ENCODE measurements around the gene ISLR.

The ISLR gene

DNA sequence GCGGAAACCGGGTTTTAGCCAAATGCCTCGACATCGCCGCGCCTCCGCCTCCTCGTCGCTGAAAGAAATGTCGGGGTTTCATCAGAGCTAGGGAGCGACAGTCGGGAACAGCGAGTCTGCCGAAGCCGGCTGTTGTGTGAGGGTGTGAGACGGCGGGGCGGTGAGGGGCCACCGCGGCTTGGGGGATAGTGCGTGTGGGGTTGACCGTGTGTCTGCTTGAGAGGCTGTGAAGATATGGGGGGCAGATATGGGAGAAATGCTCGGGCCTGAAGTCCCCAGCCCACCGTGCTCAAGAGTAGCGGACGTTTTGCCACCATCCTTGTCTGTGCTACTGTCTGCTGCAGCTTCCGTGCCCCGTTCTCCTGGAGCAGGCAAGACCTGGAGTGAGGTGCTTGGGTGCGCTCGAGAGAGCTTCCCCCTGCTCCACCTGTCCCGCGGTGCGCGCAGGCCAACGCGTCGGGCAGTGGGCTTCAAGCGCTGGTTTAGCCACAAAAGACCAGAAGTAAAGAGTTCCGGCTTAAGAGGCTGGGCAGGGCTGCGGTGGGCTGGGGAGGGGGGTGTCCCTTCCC is 43.8 kb upstream of the ISLR start:
- no peak for DNase-seq (ENCODE audit: low read depth, low spot score)
- H3K36me3 ChIP-seq (ENCODE audit: insufficient read depth, insufficient read length, low read length): no peaks in the 10 kb centered on the region
- H3K9me3 ChIP-seq (ENCODE audit: insufficient read depth, low read length): peaks cover 9% of the 10 kb centered on the region; the same call in 1 of the 2 replicates
- peak; percentile 12 for TF ChIP-seq SUZ12 (IDR thresholded peaks at IDR 0.05; ENCODE audit: extremely low read depth, insufficient read depth, insufficient read length)
- TF ChIP-seq YY1 (IDR thresholded peaks at IDR 0.05; ENCODE audit: insufficient read depth, insufficient read length): no peak
- no peak for TF ChIP-seq ZNF274 (IDR thresholded peaks at IDR 0.05; ENCODE audit: low read depth, low read length)
- H3K4me3 ChIP-seq (ENCODE audit: insufficient read length, low read depth): peak overlapping the region; percentile 31
- peak overlapping the region; percentile 78 for H3K9ac ChIP-seq (ENCODE audit: insufficient read length, low read depth)
- H3K27me3 ChIP-seq (ENCODE audit: insufficient read depth, insufficient read length): peaks cover 94% of the 10 kb centered on the region
- peaks cover 23% of the 10 kb centered on the region for H3K4me1 ChIP-seq (ENCODE audit: insufficient read depth, insufficient read length)

DNA sequence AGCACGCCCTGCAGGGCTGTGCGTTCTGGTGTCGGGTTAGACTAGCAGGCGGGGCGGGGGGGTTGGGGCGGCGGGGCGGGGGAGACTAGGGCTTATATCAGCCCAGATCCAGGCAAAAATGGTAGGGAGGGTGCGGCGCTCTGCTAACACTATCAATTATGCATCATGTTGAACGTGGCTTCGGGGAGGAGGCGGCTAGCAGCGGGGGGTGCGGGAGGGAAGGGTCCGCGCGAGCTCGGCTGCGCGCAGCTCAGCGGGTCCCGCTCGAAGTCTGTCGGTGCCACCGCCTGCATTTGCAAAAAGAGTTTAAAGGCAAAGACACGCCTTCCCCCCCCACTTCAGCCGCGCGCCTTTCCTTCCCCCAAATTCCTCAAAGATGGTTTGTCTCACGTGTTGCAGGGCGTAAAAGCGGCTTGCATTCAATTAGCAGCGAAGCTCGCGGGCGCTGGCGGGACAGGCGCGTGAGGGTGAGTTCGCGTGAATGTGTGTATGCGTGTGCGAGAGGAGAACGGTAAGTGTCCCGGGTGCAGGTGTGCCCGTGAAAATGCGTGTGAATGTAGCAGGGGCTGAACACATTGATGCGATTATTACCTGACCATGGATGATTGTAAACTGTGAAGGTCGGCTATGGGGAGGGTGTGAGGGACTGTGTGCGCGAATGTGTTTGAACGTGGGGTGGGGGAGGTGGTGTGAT is 43.2 kb upstream of the ISLR start, which contains the start of gene ISLR2:
Gene ISLR2, plus strand, starts transcription at position 432 of the 694 bp plus-strand sequence. CDS start 2,169 bp downstream, outside the sequence.
- TF ChIP-seq SUZ12 (IDR thresholded peaks at IDR 0.05; ENCODE audit: extremely low read depth, insufficient read depth, insufficient read length) (peak; percentile 3), ZNF274 (IDR thresholded peaks at IDR 0.05; ENCODE audit: low read depth, low read length) (no peak), YY1 (IDR thresholded peaks at IDR 0.05; ENCODE audit: insufficient read depth, insufficient read length) (no peak)
- H3K4me3 ChIP-seq (ENCODE audit: insufficient read length, low read depth): peak within 1 kb of the TSS; percentile 31

DNA sequence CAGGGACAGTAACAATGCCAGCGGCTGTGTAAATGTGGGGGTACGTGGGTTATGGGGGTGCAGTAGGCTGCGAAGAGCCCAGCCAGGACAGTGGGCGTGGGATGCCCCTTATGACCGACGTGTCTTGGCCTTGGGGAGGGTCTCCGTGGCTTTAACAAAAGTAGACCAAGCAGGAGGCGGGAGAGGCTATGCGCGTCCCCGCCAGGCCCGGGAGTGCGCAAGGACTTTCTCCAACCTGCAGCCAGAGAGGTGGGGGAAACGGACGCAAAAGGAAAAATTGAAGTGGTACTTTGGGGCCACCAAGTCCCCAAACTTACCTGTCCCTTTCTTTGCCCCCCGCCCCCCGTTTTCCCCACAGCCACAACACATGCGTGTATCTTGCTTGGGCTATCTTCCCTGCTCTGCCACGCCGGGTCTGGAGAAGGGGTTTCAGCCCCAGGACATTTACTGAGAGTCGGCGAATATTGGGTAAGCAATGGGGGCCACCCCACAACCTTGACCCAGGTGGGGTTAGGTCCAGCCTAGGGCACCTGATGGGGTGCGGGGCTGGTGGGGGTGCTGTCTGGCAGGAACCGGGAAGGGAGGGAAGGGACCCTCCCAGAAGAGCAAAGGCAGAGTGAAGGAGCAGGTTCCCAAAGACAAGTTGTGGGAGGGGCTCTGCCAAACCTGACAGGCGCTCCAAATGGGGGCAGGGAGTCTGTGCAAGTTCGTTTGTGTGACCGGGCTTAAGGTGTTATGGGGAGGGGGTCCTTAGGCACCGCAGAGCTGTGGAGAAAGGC is 42.5 kb upstream of the ISLR start:
- peaks cover 89% of the 10 kb centered on the region for H3K27me3 ChIP-seq (ENCODE audit: insufficient read depth, insufficient read length)
- no peak overlapping the region for H3K4me3 ChIP-seq (ENCODE audit: insufficient read length, low read depth)
- no peak for DNase-seq (ENCODE audit: low read depth, low spot score)
- peak; percentile 51 for TF ChIP-seq SUZ12 (IDR thresholded peaks at IDR 0.05; ENCODE audit: extremely low read depth, insufficient read depth, insufficient read length)
- TF ChIP-seq YY1 (IDR thresholded peaks at IDR 0.05; ENCODE audit: insufficient read depth, insufficient read length): no peak
- no peak for TF ChIP-seq ZNF274 (IDR thresholded peaks at IDR 0.05; ENCODE audit: low read depth, low read length)
- no peaks in the 10 kb centered on the region for H3K36me3 ChIP-seq (ENCODE audit: insufficient read depth, insufficient read length, low read length)
- H3K9me3 ChIP-seq (ENCODE audit: insufficient read depth, low read length): peaks cover 11% of the 10 kb centered on the region; the same call in 1 of the 2 replicates
- H3K9ac ChIP-seq (ENCODE audit: insufficient read length, low read depth): no peak overlapping the region
- peaks cover 28% of the 10 kb centered on the region for H3K4me1 ChIP-seq (ENCODE audit: insufficient read depth, insufficient read length)

More for the DNA sequence above, 43.2 kb upstream of the ISLR start, which contains the start of gene ISLR2:
- Histone ChIP-seq H3K36me3 (ENCODE audit: insufficient read depth, insufficient read length, low read length) (no peaks in the 10 kb centered on the region), H3K9me3 (ENCODE audit: insufficient read depth, low read length) (peaks cover 11% of the 10 kb centered on the region; the same call in 1 of the 2 replicates), H3K9ac (ENCODE audit: insufficient read length, low read depth) (peak within 1 kb of the TSS; percentile 78), H3K4me1 (ENCODE audit: insufficient read depth, insufficient read length) (peaks cover 28% of the 10 kb centered on the region), H3K27me3 (ENCODE audit: insufficient read depth, insufficient read length) (peaks cover 95% of the 10 kb centered on the region)
- no peak for DNase-seq (ENCODE audit: low read depth, low spot score)

DNA sequence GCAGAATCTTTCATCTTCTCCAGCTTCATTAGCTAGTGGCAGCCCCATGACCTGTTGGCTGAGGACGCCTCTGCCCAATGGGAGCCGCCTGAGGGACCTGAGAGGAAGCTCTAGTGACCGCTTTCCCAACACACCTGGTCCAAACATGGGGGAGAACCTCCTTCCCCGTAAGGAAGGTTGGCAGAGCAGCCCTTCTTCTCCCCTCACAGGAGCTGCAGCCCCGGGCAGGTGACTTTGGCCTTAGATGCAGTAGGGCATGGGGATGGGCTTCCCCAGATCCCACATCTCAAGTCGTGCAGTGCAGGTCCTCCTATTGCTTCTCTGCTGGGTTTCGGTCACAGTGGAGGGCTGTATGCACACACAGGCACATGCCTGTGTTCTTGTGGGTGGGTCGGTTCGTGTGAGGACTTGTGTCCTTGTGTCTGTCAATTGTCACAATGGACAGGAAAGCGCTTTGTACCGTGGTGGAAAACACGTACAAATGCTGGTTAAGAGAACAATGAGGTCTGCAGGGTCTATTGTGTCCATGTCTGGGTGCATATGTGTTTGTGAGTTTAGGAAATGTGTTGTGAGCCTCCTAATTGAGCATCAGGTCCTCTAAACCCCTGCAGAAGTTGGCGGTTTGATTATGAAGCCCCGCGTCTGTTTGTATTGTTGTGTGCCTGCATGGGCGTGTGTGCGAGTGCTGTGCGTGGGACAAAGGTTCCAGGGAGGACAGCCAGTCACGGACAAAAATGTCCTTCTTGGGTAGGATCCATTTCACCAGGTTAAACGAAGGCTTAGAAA is 41.7 kb upstream of the ISLR start:
- Histone ChIP-seq H3K27me3 (ENCODE audit: insufficient read depth, insufficient read length) (peaks cover 87% of the 10 kb centered on the region), H3K36me3 (ENCODE audit: insufficient read depth, insufficient read length, low read length) (no peaks in the 10 kb centered on the region), H3K4me1 (ENCODE audit: insufficient read depth, insufficient read length) (peaks cover 28% of the 10 kb centered on the region), H3K9me3 (ENCODE audit: insufficient read depth, low read length) (peaks cover 11% of the 10 kb centered on the region; the same call in 1 of the 2 replicates), H3K4me3 (ENCODE audit: insufficient read length, low read depth) (no peak overlapping the region), H3K9ac (ENCODE audit: insufficient read length, low read depth) (no peak overlapping the region)
- no peak for DNase-seq (ENCODE audit: low read depth, low spot score)
- TF ChIP-seq YY1 (IDR thresholded peaks at IDR 0.05; ENCODE audit: insufficient read depth, insufficient read length) (no peak), ZNF274 (IDR thresholded peaks at IDR 0.05; ENCODE audit: low read depth, low read length) (no peak)

DNA sequence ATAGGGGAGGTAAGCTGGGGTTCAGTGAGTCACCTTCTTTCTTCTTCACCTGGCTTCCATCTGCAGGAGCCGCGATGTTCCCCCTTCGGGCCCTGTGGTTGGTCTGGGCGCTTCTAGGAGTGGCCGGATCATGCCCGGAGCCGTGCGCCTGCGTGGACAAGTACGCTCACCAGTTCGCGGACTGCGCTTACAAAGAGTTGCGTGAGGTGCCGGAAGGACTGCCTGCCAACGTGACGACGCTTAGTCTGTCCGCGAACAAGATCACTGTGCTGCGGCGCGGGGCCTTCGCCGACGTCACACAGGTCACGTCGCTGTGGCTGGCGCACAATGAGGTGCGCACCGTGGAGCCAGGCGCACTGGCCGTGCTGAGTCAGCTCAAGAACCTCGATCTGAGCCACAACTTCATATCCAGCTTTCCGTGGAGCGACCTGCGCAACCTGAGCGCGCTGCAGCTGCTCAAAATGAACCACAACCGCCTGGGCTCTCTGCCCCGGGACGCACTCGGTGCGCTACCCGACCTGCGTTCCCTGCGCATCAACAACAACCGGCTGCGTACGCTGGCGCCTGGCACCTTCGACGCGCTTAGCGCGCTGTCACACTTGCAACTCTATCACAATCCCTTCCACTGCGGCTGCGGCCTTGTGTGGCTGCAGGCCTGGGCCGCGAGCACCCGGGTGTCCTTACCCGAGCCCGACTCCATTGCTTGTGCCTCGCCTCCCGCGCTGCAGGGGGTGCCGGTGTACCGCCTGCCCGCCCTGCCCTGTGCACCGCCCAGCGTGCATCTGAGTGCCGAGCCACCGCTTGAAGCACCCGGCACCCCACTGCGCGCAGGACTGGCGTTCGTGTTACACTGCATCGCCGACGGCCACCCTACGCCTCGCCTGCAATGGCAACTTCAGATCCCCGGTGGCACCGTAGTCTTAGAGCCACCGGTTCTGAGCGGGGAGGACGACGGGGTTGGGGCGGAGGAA is 40.5 kb upstream of the ISLR start:
- no peak overlapping the region for H3K4me3 ChIP-seq (ENCODE audit: insufficient read length, low read depth)
- TF ChIP-seq ZNF274 (IDR thresholded peaks at IDR 0.05; ENCODE audit: low read depth, low read length) (no peak), SUZ12 (IDR thresholded peaks at IDR 0.05; ENCODE audit: extremely low read depth, insufficient read depth, insufficient read length) (peak; percentile 97)

More for the DNA sequence above, 40.5 kb upstream of the ISLR start:
- Histone ChIP-seq H3K4me1 (ENCODE audit: insufficient read depth, insufficient read length) (peaks cover 28% of the 10 kb centered on the region), H3K9me3 (ENCODE audit: insufficient read depth, low read length) (peaks cover 11% of the 10 kb centered on the region; the same call in 1 of the 2 replicates), H3K9ac (ENCODE audit: insufficient read length, low read depth) (peak overlapping the region; percentile 13), H3K36me3 (ENCODE audit: insufficient read depth, insufficient read length, low read length) (no peaks in the 10 kb centered on the region), H3K27me3 (ENCODE audit: insufficient read depth, insufficient read length) (peaks cover 87% of the 10 kb centered on the region)
- DNase-seq (ENCODE audit: low read depth, low spot score): no peak
